Endodermal cell (in vitro differentiated cells): ENCODE measurements around the gene ARHGAP44. TPM values are rescaled to one million over a fixed set of nuclear protein-coding genes. Genes with fewer than 3 reads are reported as not detected.

Source experiments
- DNase-seq: peaks from one replicate; pipeline ENCODE4 v3.0.0-alpha.2; 2017
- H3K27ac ChIP-seq: 2 replicates; pipeline ENCODE4 v1.5.1; 2013; ENCODE audit warnings: mild to moderate bottlenecking, low read depth, low read length, moderate library complexity
- H3K27me3 ChIP-seq: 2 replicates; pipeline ENCODE4 v1.6.1; 2013; ENCODE audit warnings: mild to moderate bottlenecking, low read length, moderate library complexity; ENCODE audit not compliant: insufficient read depth, control insufficient read depth, poor library complexity, severe bottlenecking
- H3K36me3 ChIP-seq: 2 replicates; pipeline ENCODE4 v1.7.0; 2013; ENCODE audit warnings: mild to moderate bottlenecking, low read length, moderate library complexity; ENCODE audit not compliant: control insufficient read depth, insufficient read depth
- H3K4me1 ChIP-seq: one replicate; pipeline ENCODE4 v1.7.0; 2013; ENCODE audit warnings: low read length; ENCODE audit not compliant: control insufficient read depth, insufficient read depth
- H3K4me3 ChIP-seq: 2 replicates; pipeline ENCODE4 v1.5.1; 2013; ENCODE audit warnings: mild to moderate bottlenecking, low read length, moderate library complexity
- H3K9ac ChIP-seq: 2 replicates; pipeline ENCODE4 v1.6.1; 2013; ENCODE audit warnings: mild to moderate bottlenecking, low read length, moderate library complexity; ENCODE audit not compliant: poor library complexity, severe bottlenecking; ENCODE audit errors: extremely low read depth
- H3K9me3 ChIP-seq: 2 replicates; pipeline ENCODE4 v1.6.1; 2013; ENCODE audit warnings: mild to moderate bottlenecking, low read length, moderate library complexity; ENCODE audit not compliant: control insufficient read depth
- H3K27ac Mint-ChIP-seq: 2 replicates; pipeline ENCODE4 v1.8.0; 2020; ENCODE audit warnings: mixed read lengths
- H3K27me3 Mint-ChIP-seq: 2 replicates; pipeline ENCODE4 v1.8.0; 2021; ENCODE audit warnings: mild to moderate bottlenecking, mixed read lengths; ENCODE audit not compliant: insufficient read depth
- H3K36me3 Mint-ChIP-seq: 2 replicates; pipeline ENCODE4 v1.8.0; 2020; ENCODE audit warnings: low read depth, mixed read lengths
- H3K4me1 Mint-ChIP-seq: 2 replicates; pipeline ENCODE4 v1.8.0; 2020; ENCODE audit warnings: mixed read lengths
- H3K4me3 Mint-ChIP-seq: 2 replicates; pipeline ENCODE4 v1.8.0; 2020; ENCODE audit warnings: mild to moderate bottlenecking, moderate library complexity, mixed read lengths
- H3K9me3 Mint-ChIP-seq: 2 replicates; pipeline ENCODE4 v1.8.0; 2020; ENCODE audit warnings: mild to moderate bottlenecking, mixed read lengths
- WGBS, 2 experiments: methylation state at CpG; one replicate each; pipeline versions ENCODE4 v1.1.5 to v1.1.7; 2013; ENCODE audit warnings: missing lambda C conversion rate in 2 of 2, mixed read lengths in 1 of 2; ENCODE audit not compliant: insufficient coverage in 1 of 2, insufficient read length in 1 of 2; 5-methylcytosine and 5-hydroxymethylcytosine counted together
- total RNA-seq, 2 donors: library from RNA; stranded (reverse); fragmentation: NEBNext Ultra II Directional in 1 of 2; extraction: Animal tissue kit (Norgen Biotek cat#: 25700) in 1 of 2; gene quantifications; 2 replicates in 1 of 2; 3 replicates in 1 of 2; pipeline ENCODE4 v1.2.1, GENCODE V29; 2021
- TF ChIP-seq, protein P1 (sequence below): fragments of 200-600 bp; sonication (generic); conservative IDR thresholded peaks from 2 replicates; pipeline ENCODE4 v1.5.0; 2021; ENCODE audit warnings: antibody characterized with exemption, mild to moderate bottlenecking

ARHGAP44 gene
- total RNA-seq, 2 donors from 2014 or later = 14.2 to 21.9 TPM

GRCh38 chr17:12979826-12980500, 190.7 kb downstream of the ARHGAP44 start:
- peaks cover 6% of the 10 kb centered on the region for H3K4me1 Mint-ChIP-seq
- H3K4me3 Mint-ChIP-seq = no peak overlapping the region
- no peaks in the 10 kb centered on the region for H3K27me3 ChIP-seq
- H3K27ac Mint-ChIP-seq = no peak overlapping the region
- no peak overlapping the region for H3K9ac ChIP-seq
- no peaks in the 10 kb centered on the region for H3K27me3 Mint-ChIP-seq
- TF ChIP-seq, protein P1, sequence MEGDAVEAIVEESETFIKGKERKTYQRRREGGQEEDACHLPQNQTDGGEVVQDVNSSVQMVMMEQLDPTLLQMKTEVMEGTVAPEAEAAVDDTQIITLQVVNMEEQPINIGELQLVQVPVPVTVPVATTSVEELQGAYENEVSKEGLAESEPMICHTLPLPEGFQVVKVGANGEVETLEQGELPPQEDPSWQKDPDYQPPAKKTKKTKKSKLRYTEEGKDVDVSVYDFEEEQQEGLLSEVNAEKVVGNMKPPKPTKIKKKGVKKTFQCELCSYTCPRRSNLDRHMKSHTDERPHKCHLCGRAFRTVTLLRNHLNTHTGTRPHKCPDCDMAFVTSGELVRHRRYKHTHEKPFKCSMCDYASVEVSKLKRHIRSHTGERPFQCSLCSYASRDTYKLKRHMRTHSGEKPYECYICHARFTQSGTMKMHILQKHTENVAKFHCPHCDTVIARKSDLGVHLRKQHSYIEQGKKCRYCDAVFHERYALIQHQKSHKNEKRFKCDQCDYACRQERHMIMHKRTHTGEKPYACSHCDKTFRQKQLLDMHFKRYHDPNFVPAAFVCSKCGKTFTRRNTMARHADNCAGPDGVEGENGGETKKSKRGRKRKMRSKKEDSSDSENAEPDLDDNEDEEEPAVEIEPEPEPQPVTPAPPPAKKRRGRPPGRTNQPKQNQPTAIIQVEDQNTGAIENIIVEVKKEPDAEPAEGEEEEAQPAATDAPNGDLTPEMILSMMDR = no peak
- H3K36me3 Mint-ChIP-seq = peaks cover 5% of the 10 kb centered on the region
- no peaks in the 10 kb centered on the region for H3K9me3 ChIP-seq
- no peak overlapping the region for H3K4me3 ChIP-seq
- no peak for DNase-seq
- H3K4me1 ChIP-seq = no peaks in the 10 kb centered on the region
- no peaks in the 10 kb centered on the region for H3K36me3 ChIP-seq
- no peaks in the 10 kb centered on the region for H3K9me3 Mint-ChIP-seq
- no peak overlapping the region for H3K27ac ChIP-seq
- WGBS, 2 experiments = 90 to 96% methylated on average over 7 to 12 of the region's 12 CpGs

DNA sequence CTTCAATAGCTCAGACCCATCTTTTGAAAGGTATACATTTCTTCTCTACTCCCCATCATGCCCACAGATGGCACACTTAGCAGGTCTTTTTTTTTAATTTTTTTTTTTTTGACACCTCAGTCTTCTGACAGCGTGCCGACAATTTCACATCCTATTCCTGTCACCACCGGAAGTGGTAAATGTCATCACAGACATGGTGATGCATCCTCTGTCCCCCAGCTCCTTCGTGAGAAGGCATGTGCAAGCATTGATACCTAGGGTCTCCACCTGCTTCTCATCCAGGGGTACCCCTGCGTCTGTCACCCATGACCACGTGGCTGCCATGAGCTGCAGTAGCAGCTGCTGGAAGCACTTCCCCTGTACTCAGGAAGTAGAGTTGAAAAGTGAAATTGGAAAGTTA, 192.9 kb downstream of the ARHGAP44 start:
- H3K4me1 ChIP-seq = no peaks in the 10 kb centered on the region
- WGBS, 2 experiments = 94 to 97% methylated on average over 5 to 6 of the region's 6 CpGs
- TF ChIP-seq, protein P1 = no peak
- Mint-ChIP-seq H3K36me3 (peaks cover 5% of the 10 kb centered on the region), H3K27me3 (no peaks in the 10 kb centered on the region), H3K9me3 (no peaks in the 10 kb centered on the region), H3K4me3 (no peak overlapping the region), H3K27ac (no peak overlapping the region), H3K4me1 (peaks cover 6% of the 10 kb centered on the region)
- DNase-seq = no peak
- no peaks in the 10 kb centered on the region for H3K9me3 ChIP-seq
- H3K36me3 ChIP-seq = no peaks in the 10 kb centered on the region
- H3K4me3 ChIP-seq = no peak overlapping the region
- no peak overlapping the region for H3K27ac ChIP-seq
- no peaks in the 10 kb centered on the region for H3K27me3 ChIP-seq
- no peak overlapping the region for H3K9ac ChIP-seq

DNA sequence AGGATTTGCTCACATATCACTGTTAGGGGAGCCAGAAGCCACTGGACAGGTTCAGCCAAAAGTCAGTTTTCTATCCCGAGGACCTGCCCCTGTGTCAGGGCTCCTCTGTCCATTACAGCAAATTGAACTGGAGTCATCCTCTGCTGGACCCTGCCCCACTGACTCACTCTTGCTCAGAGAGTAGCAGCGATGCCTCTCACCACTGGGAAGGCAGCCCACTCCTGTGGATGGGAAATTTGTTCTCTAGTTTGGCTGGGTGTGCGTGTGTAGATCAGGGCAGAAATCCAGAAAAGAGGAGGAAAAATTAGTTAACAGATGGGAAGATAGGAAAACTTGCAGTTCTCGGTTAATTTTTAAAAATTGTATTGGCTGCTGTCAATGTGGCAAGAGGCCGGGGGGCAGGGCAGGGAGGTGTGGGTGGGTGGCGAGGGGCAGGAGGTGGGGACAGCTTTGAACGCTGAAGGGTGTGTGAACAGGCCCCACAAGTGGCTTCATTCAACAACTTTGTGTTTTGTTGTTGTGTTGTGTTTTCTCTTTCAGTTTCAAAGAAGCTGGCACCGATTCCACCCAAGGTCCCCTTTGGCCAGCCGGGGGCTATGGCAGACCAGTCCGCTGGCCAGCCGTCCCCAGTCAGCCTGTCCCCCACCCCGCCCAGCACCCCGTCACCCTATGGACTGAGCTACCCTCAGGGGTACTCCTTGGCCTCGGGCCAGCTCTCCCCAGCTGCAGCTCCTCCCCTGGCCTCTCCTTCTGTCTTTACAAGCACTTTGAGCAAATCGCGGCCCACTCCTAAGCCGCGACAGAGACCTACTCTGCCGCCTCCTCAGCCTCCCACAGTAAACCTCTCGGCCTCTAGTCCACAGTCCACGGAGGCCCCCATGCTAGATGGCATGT, 194.9 kb downstream of the ARHGAP44 start:
- TF ChIP-seq, protein P1 = no peak
- Mint-ChIP-seq H3K36me3 (peaks cover 6% of the 10 kb centered on the region), H3K27ac (no peak overlapping the region), H3K9me3 (no peaks in the 10 kb centered on the region), H3K27me3 (no peaks in the 10 kb centered on the region), H3K4me1 (peaks cover 4% of the 10 kb centered on the region), H3K4me3 (no peak overlapping the region)
- DNase-seq = no peak
- 94 to 100% methylated on average over 1 to 21 of the region's 21 CpGs for WGBS, 2 experiments
- Histone ChIP-seq H3K27ac (no peak overlapping the region), H3K9me3 (no peaks in the 10 kb centered on the region), H3K4me3 (no peak overlapping the region), H3K36me3 (peaks cover under 1% of the 10 kb centered on the region), H3K4me1 (no peaks in the 10 kb centered on the region), H3K27me3 (no peaks in the 10 kb centered on the region), H3K9ac (no peak overlapping the region)
